NCI-H146 (cell line): ENCODE results near the gene PTPRM.

Source experiments
- DNase-seq: peaks from one replicate; lab custom pipeline; 2025; lab: John Stamatoyannopoulos, UW

Gene PTPRM

GRCh38 chr18:7668392-7668791 lies 101.3 kb downstream of the PTPRM start:
- no peak for DNase-seq

GRCh38 chr18:7669361-7669760 lies 102.2 kb downstream of the PTPRM start:
- no peak for DNase-seq

- no peak for DNase-seq
Measured at GRCh38 chr18:7671105-7671504, 104.0 kb downstream of the PTPRM start.

GRCh38 chr18:7676253-7676873 lies 109.2 kb downstream of the PTPRM start:
- DNase-seq, result no peak

GRCh38 chr18:7677001-7677400 lies 109.9 kb downstream of the PTPRM start:
- DNase-seq, result no peak

- no peak for DNase-seq
Measured at GRCh38 chr18:7677424-7677823, 110.3 kb downstream of the PTPRM start.

- DNase-seq, result no peak
Measured at GRCh38 chr18:7678389-7678788, 111.3 kb downstream of the PTPRM start.

GRCh38 chr18:7678801-7679200 lies 111.7 kb downstream of the PTPRM start:
- DNase-seq, result no peak

- DNase-seq, result no peak
Measured at GRCh38 chr18:7681298-7681697, 114.2 kb downstream of the PTPRM start.

- no peak for DNase-seq
Measured at GRCh38 chr18:7682321-7682720, 115.2 kb downstream of the PTPRM start.

GRCh38 chr18:7683753-7684152 lies 116.6 kb downstream of the PTPRM start:
- no peak for DNase-seq

GRCh38 chr18:7684357-7684756 lies 117.2 kb downstream of the PTPRM start:
- DNase-seq, result no peak

GRCh38 chr18:7684966-7685365 lies 117.8 kb downstream of the PTPRM start:
- no peak for DNase-seq

- DNase-seq, result no peak
Measured at GRCh38 chr18:7686278-7686677, 119.2 kb downstream of the PTPRM start.

GRCh38 chr18:7688580-7688979 lies 121.5 kb downstream of the PTPRM start:
- DNase-seq, result no peak

- no peak for DNase-seq
Measured at GRCh38 chr18:7691206-7691605, 124.1 kb downstream of the PTPRM start.

GRCh38 chr18:7696780-7697179 lies 129.7 kb downstream of the PTPRM start:
- DNase-seq, result no peak

- DNase-seq, result no peak
Measured at GRCh38 chr18:7697306-7697705, 130.2 kb downstream of the PTPRM start.

GRCh38 chr18:7711495-7711894 lies 144.4 kb downstream of the PTPRM start:
- no peak for DNase-seq

GRCh38 chr18:7720395-7720794 lies 153.3 kb downstream of the PTPRM start:
- DNase-seq, result no peak

- DNase-seq, result no peak
Measured at GRCh38 chr18:7721532-7721931, 154.4 kb downstream of the PTPRM start.

GRCh38 chr18:7722955-7723354 lies 155.8 kb downstream of the PTPRM start:
- no peak for DNase-seq

- no peak for DNase-seq
Measured at GRCh38 chr18:7723558-7723957, 156.4 kb downstream of the PTPRM start.

GRCh38 chr18:7725473-7725872 lies 158.4 kb downstream of the PTPRM start:
- no peak for DNase-seq

GRCh38 chr18:7725897-7726296 lies 158.8 kb downstream of the PTPRM start:
- DNase-seq, result no peak
